Upper lobe of right lung (tissue), 1 donor: ENCODE results near the gene DOCK2. TPM values are rescaled to one million over a fixed set of nuclear protein-coding genes. Genes with fewer than 3 reads are reported as not detected.
A peak's percentile ranks its signal among the peaks of the same experiment; 100 is the strongest.

Experiments used
- ATAC-seq: fragments of 200-7000 bp; cut with Tn5 transposase; one replicate; pipeline ENCODE4 v1.9.1; 2020; ENCODE audit warnings: mild to moderate bottlenecking, moderate library complexity
- DNase-seq: peaks from one replicate; pipeline ENCODE4 v3.0.0-alpha.2; 2020
- H3K27ac ChIP-seq: fragments of 200-600 bp; one replicate; pipeline ENCODE4 v1.8.0; 2022
- H3K27me3 ChIP-seq: fragments of 200-600 bp; one replicate; pipeline ENCODE4 v1.8.0; 2022; ENCODE audit warnings: mild to moderate bottlenecking
- H3K36me3 ChIP-seq: fragments of 200-600 bp; one replicate; pipeline ENCODE4 v1.8.0; 2022
- H3K4me1 ChIP-seq: fragments of 200-600 bp; one replicate; pipeline ENCODE4 v1.8.0; 2022
- H3K4me3 ChIP-seq: fragments of 200-600 bp; one replicate; pipeline ENCODE4 v1.8.0; 2022; ENCODE audit warnings: mild to moderate bottlenecking
- H3K9me3 ChIP-seq: fragments of 200-600 bp; one replicate; pipeline ENCODE4 v1.8.0; 2022
- intact Hi-C: fragments of 100-400 bp; cut with DNase I; formaldehyde crosslinking; loops from one replicate; pipeline ENCODE4 v1.11.0; 2022
- total RNA-seq: library from RNA; stranded (reverse); fragmentation: NEBNext Ultra II Directional; extraction: Animal tissue kit (Norgen Biotek cat#: 25700); gene quantifications from one replicate; pipeline ENCODE4 v1.2.1, GENCODE V29; 2021
- TF ChIP-seq, protein P1 (sequence below): fragments of 200-600 bp; IDR thresholded peaks from one replicate; pipeline ENCODE4 v1.8.0; 2022; ENCODE audit warnings: antibody characterized with exemption
- donor health status: DM: no; HTN: yes; CAD: no; lungs with severe emphysema.

The DOCK2 gene
- total RNA-seq, 1 donor from 2014 or later, result 65.4 TPM

DNA sequence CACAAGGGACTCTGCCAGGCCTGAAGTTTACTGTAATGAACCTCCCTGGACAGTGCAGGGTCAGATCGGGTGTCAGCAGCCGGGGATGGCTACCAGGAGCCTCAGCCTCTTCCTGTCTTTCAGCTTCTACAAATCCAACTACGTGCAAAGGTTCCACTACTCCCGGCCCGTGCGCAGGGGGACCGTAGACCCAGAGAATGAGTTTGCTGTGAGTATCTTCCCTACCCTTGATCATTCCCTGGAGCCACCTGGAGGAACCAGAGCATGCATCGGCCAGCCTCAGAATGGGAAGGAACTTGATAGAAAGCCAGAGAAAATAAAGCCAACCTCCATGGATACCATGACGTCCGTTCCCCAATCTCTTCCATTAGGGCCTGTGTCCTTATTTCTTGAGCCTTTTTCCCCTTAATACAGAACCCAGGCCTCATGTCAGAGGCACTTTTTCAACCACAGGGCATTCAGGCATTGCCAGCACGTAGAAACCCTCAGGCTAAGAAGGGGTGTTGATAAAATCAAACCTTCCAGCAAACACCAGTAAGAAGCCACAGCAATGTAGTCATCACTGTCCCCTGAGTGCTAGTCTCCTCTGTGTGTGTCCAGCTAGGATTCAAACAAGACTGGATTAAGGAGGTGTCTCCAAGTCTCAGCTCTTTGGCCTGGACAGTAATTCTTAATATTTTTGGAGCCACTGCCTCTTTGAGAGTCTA is 419.6 kb downstream of the DOCK2 start:
- Histone ChIP-seq H3K4me1 (no peaks in the 10 kb centered on the region), H3K4me3 (no peak overlapping the region), H3K36me3 (no peaks in the 10 kb centered on the region), H3K27me3 (no peaks in the 10 kb centered on the region), H3K9me3 (peaks cover 4% of the 10 kb centered on the region), H3K27ac (no peak overlapping the region)
- intact Hi-C loops, result no loop called here
- DNase-seq (no peak), ATAC-seq (peak; percentile 28)
- TF ChIP-seq, protein P1, sequence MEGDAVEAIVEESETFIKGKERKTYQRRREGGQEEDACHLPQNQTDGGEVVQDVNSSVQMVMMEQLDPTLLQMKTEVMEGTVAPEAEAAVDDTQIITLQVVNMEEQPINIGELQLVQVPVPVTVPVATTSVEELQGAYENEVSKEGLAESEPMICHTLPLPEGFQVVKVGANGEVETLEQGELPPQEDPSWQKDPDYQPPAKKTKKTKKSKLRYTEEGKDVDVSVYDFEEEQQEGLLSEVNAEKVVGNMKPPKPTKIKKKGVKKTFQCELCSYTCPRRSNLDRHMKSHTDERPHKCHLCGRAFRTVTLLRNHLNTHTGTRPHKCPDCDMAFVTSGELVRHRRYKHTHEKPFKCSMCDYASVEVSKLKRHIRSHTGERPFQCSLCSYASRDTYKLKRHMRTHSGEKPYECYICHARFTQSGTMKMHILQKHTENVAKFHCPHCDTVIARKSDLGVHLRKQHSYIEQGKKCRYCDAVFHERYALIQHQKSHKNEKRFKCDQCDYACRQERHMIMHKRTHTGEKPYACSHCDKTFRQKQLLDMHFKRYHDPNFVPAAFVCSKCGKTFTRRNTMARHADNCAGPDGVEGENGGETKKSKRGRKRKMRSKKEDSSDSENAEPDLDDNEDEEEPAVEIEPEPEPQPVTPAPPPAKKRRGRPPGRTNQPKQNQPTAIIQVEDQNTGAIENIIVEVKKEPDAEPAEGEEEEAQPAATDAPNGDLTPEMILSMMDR, result no peak

DNA sequence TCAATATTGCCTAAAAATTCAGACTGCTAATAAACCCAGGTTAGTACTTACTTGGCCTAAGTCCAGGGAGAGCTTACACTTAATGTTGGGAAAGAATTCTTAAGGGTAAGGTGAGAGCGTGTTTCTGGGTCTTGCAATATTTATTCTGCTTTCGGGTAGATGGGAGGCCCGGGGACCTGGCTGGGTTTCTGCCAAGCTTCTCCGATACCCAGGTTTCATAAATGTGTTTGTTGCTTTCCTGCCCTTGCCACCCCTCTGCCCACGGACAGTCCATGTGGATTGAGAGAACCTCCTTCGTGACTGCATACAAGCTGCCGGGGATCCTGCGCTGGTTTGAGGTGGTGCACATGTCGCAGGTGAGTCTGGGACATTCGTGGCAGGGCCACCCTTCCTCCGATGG is 420.2 kb downstream of the DOCK2 start:
- DNase-seq (peak; percentile 76), ATAC-seq (peak; percentile 73)
- Histone ChIP-seq H3K36me3 (no peaks in the 10 kb centered on the region), H3K4me1 (no peaks in the 10 kb centered on the region), H3K9me3 (peaks cover 4% of the 10 kb centered on the region), H3K27ac (no peak overlapping the region), H3K4me3 (no peak overlapping the region), H3K27me3 (no peaks in the 10 kb centered on the region)
- TF ChIP-seq, protein P1, result no peak
- intact Hi-C loops, result no loop called here

DNA sequence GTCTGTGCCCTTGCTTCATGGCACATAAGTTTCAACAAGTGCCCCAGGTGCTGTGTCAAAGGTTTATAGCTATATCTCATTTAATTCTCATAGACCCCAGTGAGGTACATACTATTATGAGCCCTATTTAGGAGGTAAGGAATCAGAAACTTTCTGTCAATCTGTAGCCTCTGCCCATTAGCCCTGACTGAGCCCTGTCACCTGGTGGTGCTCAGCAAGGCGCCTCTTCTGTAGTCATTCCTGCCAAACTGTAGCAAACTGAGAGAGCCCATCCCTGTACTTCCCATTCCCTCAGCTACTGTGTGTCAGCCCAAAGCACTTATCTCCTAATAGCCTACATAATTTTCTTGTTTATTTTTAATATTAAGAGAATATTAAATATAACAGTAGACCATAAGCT is 422.1 kb downstream of the DOCK2 start:
- peaks cover 4% of the 10 kb centered on the region for H3K9me3 ChIP-seq
- TF ChIP-seq, protein P1, result no peak
- no peaks in the 10 kb centered on the region for H3K36me3 ChIP-seq
- no peaks in the 10 kb centered on the region for H3K27me3 ChIP-seq
- H3K4me1 ChIP-seq, result no peaks in the 10 kb centered on the region
- no peak for ATAC-seq
- intact Hi-C loops, result no loop called here
- no peak overlapping the region for H3K4me3 ChIP-seq
- DNase-seq, result no peak
- no peak overlapping the region for H3K27ac ChIP-seq

DNA sequence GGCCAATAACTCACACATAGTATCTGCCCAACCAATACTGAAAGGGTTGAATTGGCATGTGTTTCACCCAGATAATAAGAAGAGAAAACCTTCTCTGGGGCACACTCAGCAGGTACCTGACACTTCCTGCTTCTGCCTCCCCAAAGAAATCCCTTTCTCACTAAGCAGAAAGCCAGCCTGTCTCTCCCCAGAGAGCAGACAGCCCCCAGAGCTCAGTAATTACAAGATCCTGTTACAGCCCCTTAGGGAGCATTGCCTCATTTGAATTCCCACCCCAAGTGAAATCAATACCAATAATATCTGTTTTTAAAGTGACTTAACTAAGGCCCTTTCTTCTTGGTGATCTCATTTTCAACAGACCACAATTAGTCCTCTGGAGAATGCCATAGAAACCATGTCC is 430.1 kb downstream of the DOCK2 start:
- Histone ChIP-seq H3K9me3 (no peaks in the 10 kb centered on the region), H3K4me1 (no peaks in the 10 kb centered on the region), H3K36me3 (peaks cover 9% of the 10 kb centered on the region), H3K27ac (no peak overlapping the region), H3K4me3 (no peak overlapping the region), H3K27me3 (no peaks in the 10 kb centered on the region)
- ATAC-seq, result no peak
- TF ChIP-seq, protein P1, result no peak
- DNase-seq, result no peak
- intact Hi-C loops, result no loop called here

DNA sequence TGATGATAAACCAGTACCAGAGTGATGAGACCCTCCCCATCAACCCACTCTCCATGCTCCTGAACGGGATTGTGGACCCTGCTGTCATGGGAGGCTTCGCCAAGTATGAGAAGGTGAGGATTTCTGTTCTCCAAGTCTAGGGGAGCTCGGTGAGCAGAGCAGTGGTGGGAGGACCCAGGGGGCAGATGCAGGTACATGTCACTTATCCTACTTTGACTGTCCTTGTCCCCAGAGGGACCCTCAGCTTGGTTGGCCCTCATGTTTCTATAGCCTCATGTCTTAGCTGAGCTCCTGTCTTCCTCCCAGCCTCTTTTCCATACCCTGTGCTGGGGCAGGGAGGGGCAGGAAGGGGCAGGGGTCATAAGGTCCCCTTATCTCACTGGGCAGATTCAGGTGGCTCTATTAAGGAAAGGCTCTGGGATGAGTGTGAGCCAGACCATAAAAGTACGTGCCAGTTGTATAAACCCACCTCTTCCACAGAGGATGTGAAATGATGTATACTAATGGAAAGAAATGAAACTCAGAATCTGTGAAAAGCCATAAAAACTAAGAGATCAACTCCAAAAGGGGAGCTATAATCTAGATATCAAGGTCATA is 430.6 kb downstream of the DOCK2 start:
- no peak for DNase-seq
- no peak for ATAC-seq
- intact Hi-C loops, result no loop called here
- no peak overlapping the region for H3K27ac ChIP-seq
- no peak overlapping the region for H3K4me3 ChIP-seq
- no peaks in the 10 kb centered on the region for H3K9me3 ChIP-seq
- TF ChIP-seq, protein P1, result no peak
- no peaks in the 10 kb centered on the region for H3K4me1 ChIP-seq
- no peaks in the 10 kb centered on the region for H3K27me3 ChIP-seq
- peaks cover 9% of the 10 kb centered on the region for H3K36me3 ChIP-seq
